ENCODE measurements around the gene IMPG2. TPM values are rescaled to one million over a fixed set of nuclear protein-coding genes. Genes with fewer than 3 reads are reported as not detected.
A peak's percentile ranks its signal among the peaks of the same experiment; 100 is the strongest.
"Not testable (repeated sequence)": the region's sequence is repeated elsewhere in the genome, so short reads cannot be mapped to it uniquely, and the experiment has no call there.

Gene IMPG2
- under 1 TPM; 0.25 to 0.45 TPM for total RNA-seq

- no peaks in the 10 kb centered on the region for H3K9me3 Mint-ChIP-seq
- no peaks in the 10 kb centered on the region for H3K36me3 Mint-ChIP-seq
- no peak for DNase-seq (ENCODE audit: low spot score)
- H3K27ac Mint-ChIP-seq, result no peak within 1 kb of the TSS
- no peaks in the 10 kb centered on the region for H3K27me3 Mint-ChIP-seq
- ATAC-seq, result no peak
- no peak within 1 kb of the TSS for H3K4me3 Mint-ChIP-seq
- H3K4me1 Mint-ChIP-seq (ENCODE audit: low read depth in 2 of 2), result no peaks in the 10 kb centered on the region
These were observed at the start of gene IMPG2 for GRCh38 chr3:101320475-101320874. Gene IMPG2 (minus strand): TSS chr3:101320575. CDS start chr3:101320372, 203 bp downstream.

- Mint-ChIP-seq H3K9me3 (peaks cover 4% of the 10 kb centered on the region), H3K36me3 (peaks cover 14% of the 10 kb centered on the region), H3K27ac (no peak overlapping the region), H3K4me1 (ENCODE audit: low read depth in 2 of 2) (no peaks in the 10 kb centered on the region), H3K4me3 (no peak overlapping the region), H3K27me3 (no peaks in the 10 kb centered on the region)
- no peak for DNase-seq (ENCODE audit: low spot score)
- no peak for ATAC-seq
These were observed 42.0 kb upstream of the IMPG2 start for GRCh38 chr3:101362406-101362805.

DNA sequence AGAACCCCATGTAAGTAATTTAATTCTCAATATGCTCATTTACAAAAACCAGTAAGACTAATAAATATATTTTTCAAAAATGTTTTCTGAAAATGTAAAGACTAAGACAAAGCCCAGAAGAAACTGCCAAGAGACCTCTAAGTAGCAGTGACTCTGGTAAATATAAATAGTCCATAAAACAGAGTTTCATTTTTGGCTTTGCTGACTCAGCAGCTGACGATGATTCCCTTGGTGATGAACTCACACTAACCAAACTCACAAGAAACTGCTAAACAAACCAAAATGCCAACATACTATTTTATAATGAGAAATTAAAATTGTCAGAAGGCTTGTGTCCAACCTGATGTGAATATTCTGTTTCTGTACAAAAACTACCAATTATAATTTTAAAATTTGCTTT is 31.5 kb upstream of the IMPG2 start:
- Mint-ChIP-seq H3K27me3 (no peaks in the 10 kb centered on the region), H3K4me3 (no peak overlapping the region), H3K27ac (no peak overlapping the region), H3K4me1 (ENCODE audit: low read depth in 2 of 2) (peaks cover 0 to 5% of the 10 kb centered on the region in 2 donors), H3K36me3 (no peaks in the 10 kb centered on the region), H3K9me3 (no peaks in the 10 kb centered on the region)
- ATAC-seq (no peak), DNase-seq (ENCODE audit: low spot score) (no peak)

DNA sequence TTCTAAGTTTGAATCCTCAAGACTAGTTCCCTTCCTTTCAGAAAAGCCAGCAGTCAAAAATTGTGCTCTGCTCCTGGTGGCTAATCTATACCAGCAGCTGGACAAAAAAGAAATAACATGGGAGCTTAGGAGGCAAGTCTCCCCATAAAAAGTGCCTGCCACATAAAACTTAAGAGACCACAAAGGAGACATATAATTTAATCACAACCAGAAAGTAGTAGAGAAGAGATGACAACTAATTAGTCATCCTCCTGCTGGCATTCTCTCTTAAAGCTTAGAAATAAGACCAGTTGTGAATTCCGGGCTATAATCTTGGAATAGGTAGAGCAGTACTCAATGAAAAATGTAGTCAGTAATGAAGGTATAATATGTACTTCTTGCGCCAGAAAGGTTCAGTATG is 20.2 kb upstream of the IMPG2 start:
- Mint-ChIP-seq H3K27ac (no peak overlapping the region), H3K4me3 (no peak overlapping the region)

DNA sequence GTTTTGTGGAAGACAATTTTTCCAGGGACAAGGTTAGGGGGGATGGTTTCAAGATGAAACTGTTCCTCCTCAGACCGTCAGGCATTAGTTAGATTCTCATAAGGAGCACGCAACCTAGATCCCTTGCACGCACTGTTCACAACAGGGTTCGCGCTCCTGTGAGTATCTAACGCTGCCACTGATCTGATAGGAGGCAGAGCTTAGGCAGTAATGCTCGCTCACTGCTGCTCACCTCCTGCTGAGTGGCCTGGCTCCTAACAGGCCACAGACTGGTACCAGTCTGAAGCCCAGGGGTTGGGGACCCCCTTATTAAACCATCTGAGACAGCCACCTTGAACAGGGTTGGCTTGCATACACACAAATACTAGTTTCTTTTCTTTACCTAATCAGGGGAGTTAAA is 13.5 kb upstream of the IMPG2 start:
- H3K4me1 Mint-ChIP-seq (ENCODE audit: low read depth in 2 of 2), result no peaks in the 10 kb centered on the region
- no peak for DNase-seq (ENCODE audit: low spot score)
- no peaks in the 10 kb centered on the region for H3K27me3 Mint-ChIP-seq
- H3K9me3 Mint-ChIP-seq, result no peaks in the 10 kb centered on the region
- no peak for ATAC-seq
- H3K27ac Mint-ChIP-seq, result peak overlapping the region in 1 of 2 donors; percentile 59
- no peak overlapping the region for H3K4me3 Mint-ChIP-seq
- H3K36me3 Mint-ChIP-seq, result peaks cover 10% of the 10 kb centered on the region

More for the DNA sequence above, 20.2 kb upstream of the IMPG2 start:
- no peaks in the 10 kb centered on the region for H3K27me3 Mint-ChIP-seq
- DNase-seq (ENCODE audit: low spot score) (no peak), ATAC-seq (no peak)
- H3K9me3 Mint-ChIP-seq, result no peaks in the 10 kb centered on the region
- H3K4me1 Mint-ChIP-seq (ENCODE audit: low read depth in 2 of 2), result no peaks in the 10 kb centered on the region
- peaks cover 16% of the 10 kb centered on the region for H3K36me3 Mint-ChIP-seq

GRCh38 chr3:101329016-101329673 is 8.8 kb upstream of the IMPG2 start:
- no peaks in the 10 kb centered on the region for H3K9me3 Mint-ChIP-seq
- H3K36me3 Mint-ChIP-seq, result no peaks in the 10 kb centered on the region
- no peaks in the 10 kb centered on the region for H3K27me3 Mint-ChIP-seq
- DNase-seq (ENCODE audit: low spot score), result no peak
- ATAC-seq, result no peak
- no peak overlapping the region for H3K27ac Mint-ChIP-seq
- H3K4me3 Mint-ChIP-seq, result no peak overlapping the region
- no peaks in the 10 kb centered on the region for H3K4me1 Mint-ChIP-seq (ENCODE audit: low read depth in 2 of 2)

DNA sequence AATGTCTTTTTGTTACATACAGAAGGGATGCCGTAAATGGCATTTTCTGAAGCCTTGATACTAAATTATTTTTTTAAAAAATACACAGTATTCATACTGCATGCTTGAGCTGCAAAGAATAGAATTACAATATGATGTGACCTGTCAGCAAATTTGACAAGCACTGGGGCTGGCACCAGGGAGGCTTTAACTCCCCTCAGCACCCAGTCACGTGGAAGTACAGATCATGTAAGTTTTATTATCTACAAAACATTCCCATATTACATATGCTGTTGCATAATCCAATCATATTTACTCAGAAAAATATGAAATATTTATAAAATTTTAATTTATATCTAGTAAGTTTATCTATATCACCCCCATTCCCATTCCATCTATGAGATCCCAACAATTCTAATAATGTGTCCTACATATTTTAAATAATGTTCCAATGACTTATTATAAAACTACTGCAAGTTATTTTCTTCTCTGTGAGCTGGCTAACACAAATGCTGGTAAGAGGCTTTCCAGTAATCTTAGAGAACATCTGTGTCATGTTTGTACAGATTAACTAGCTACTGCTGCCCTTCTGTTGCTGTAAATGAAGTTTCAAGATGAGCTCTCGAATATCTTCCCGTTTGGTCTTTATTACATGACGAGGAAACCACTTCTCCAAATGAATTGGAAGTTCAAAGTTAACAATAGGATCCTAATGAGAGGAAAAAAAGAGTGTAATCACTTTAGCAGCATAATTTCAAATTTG is 5.2 kb upstream of the IMPG2 start:
- DNase-seq (ENCODE audit: low spot score) (no peak), ATAC-seq (no peak)
- Mint-ChIP-seq H3K27me3 (no peaks in the 10 kb centered on the region), H3K9me3 (no peaks in the 10 kb centered on the region), H3K36me3 (no peaks in the 10 kb centered on the region), H3K4me3 (no peak overlapping the region), H3K4me1 (ENCODE audit: low read depth in 2 of 2) (no peaks in the 10 kb centered on the region), H3K27ac (no peak overlapping the region)

DNA sequence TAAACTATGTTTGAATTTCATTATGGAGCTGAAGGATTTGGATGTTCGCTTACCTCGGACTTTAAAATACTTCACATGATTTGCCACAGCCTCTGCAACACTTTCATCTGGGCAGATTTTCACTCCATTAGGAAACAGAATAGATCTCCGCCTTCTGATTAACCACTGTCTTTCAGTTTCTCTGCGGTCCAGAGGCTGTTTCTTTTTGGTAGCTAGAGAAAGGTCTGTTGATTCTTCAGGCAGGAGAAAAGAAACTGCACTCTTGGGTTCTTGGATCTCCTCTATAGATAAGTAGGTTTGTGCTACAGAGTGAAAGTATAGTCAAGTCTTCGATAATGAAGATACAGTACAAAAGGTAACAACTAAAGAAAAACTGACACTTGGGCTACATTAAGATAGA is 844 bp downstream of the IMPG2 start:
- H3K27ac Mint-ChIP-seq, result no peak overlapping the region
- ATAC-seq (no peak), DNase-seq (ENCODE audit: low spot score) (no peak)
- H3K9me3 Mint-ChIP-seq, result no peaks in the 10 kb centered on the region
- H3K4me1 Mint-ChIP-seq (ENCODE audit: low read depth in 2 of 2), result no peaks in the 10 kb centered on the region
- no peak overlapping the region for H3K4me3 Mint-ChIP-seq
- H3K36me3 Mint-ChIP-seq, result no peaks in the 10 kb centered on the region
- H3K27me3 Mint-ChIP-seq, result no peaks in the 10 kb centered on the region

DNA sequence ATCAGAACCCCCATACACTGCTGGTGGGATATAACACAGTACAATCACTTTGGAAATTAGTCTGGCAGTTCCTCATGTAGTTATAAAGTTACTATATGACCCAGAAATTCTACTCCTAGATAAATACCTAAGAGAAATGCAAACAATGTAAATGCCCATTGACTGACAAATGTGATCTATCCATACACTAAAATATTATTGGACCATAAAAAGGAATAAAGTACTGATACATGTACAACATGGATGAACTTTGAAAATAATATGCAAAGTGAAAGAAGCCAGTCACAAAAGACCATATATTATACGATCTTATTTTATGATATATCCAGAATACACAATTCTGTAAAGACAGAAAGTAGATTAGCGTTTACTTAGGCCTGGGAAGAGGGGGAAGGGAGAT is 7.8 kb downstream of the IMPG2 start:
- Mint-ChIP-seq H3K4me3 (no peak overlapping the region), H3K27ac (no peak overlapping the region), H3K36me3 (peaks cover 13% of the 10 kb centered on the region), H3K4me1 (ENCODE audit: low read depth in 2 of 2) (no peaks in the 10 kb centered on the region), H3K27me3 (no peaks in the 10 kb centered on the region), H3K9me3 (peaks cover 8% of the 10 kb centered on the region)
- ATAC-seq (no peak), DNase-seq (ENCODE audit: low spot score) (no peak)

DNA sequence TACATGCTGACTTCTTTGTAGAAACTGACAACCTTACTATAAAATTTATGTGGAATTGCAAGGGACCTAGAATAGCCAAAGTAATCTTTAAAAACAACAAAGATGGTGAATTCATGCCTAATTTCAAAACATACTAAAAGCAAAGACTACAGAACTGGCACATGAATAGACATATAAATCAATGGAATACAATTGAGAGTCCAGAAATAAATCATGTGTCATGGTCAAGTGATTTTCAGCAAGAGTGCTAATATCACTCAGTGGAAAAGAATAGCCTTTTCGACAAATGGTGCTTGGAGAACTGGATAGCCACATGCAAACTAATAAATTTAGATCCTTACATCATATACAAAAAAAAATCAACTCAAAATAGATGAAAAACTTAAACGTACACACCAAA is 8.7 kb downstream of the IMPG2 start:
- H3K27me3 Mint-ChIP-seq, result no peaks in the 10 kb centered on the region
- H3K4me1 Mint-ChIP-seq (ENCODE audit: low read depth in 2 of 2), result no peaks in the 10 kb centered on the region

DNA sequence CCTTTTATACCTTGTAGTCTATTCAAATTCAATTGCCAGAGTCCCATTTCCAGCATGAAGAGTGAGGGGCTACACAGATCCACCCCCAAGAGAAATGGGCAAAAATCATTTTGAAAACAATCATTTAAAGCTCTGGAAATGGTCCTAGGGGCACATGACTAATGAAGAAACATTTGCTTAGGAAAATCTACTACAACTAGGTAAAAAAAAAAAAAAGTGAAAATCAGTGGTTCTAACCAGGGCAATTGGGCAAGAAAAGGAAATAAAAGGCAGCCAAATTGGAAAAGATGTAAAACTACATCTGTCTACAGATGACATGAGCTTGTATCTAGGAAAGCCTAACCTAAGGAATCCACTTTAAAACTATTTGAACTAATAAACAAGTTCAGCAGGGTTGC is 9.4 kb downstream of the IMPG2 start:
- Mint-ChIP-seq H3K9me3 (peaks cover 12% of the 10 kb centered on the region), H3K4me1 (ENCODE audit: low read depth in 2 of 2) (no peaks in the 10 kb centered on the region), H3K27ac (no peak overlapping the region), H3K27me3 (no peaks in the 10 kb centered on the region), H3K4me3 (no peak overlapping the region), H3K36me3 (peaks cover 17% of the 10 kb centered on the region)
- ATAC-seq (no peak), DNase-seq (ENCODE audit: low spot score) (no peak)

More for the DNA sequence above, 8.7 kb downstream of the IMPG2 start:
- peaks cover 17% of the 10 kb centered on the region for H3K36me3 Mint-ChIP-seq
- DNase-seq (ENCODE audit: low spot score), result no peak
- no peak for ATAC-seq
- H3K9me3 Mint-ChIP-seq, result peaks cover 12% of the 10 kb centered on the region
- H3K4me3 Mint-ChIP-seq, result no peak overlapping the region
- no peak overlapping the region for H3K27ac Mint-ChIP-seq

GRCh38 chr3:101308147-101308772 is 12.1 kb downstream of the IMPG2 start:
- ATAC-seq; H3K27ac Mint-ChIP-seq; H3K4me1 Mint-ChIP-seq (ENCODE audit: low read depth in 2 of 2); DNase-seq (ENCODE audit: low spot score); H3K27me3 Mint-ChIP-seq; H3K4me3 Mint-ChIP-seq: not testable (repeated sequence)
- Mint-ChIP-seq H3K36me3 (peaks cover 17% of the 10 kb centered on the region), H3K9me3 (peaks cover 12% of the 10 kb centered on the region)

DNA sequence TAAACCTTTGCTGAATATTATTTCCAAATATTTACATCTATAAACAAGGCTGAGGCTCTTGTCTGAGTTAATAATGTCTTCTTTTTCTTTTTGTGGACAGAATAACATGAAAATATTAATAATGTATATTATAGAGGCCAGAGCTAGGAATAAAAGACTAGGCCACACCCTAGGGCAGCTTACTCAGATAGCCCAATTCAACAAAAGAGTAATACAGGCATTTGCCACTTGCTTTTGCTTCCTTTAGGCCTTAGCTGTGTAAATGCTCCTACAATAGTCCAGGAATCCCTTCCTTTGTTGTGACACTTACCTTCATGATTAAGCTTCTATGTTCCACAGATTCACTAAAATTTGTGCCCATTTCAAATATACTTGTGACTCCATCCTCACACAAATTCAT is 16.5 kb downstream of the IMPG2 start:
- H3K4me1 Mint-ChIP-seq (ENCODE audit: low read depth in 2 of 2), result no peaks in the 10 kb centered on the region
- H3K27ac Mint-ChIP-seq, result no peak overlapping the region
- H3K4me3 Mint-ChIP-seq, result no peak overlapping the region
- ATAC-seq (no peak), DNase-seq (ENCODE audit: low spot score) (no peak)
- H3K9me3 Mint-ChIP-seq, result peaks cover 18% of the 10 kb centered on the region
- peaks cover 26% of the 10 kb centered on the region for H3K36me3 Mint-ChIP-seq
- no peaks in the 10 kb centered on the region for H3K27me3 Mint-ChIP-seq

DNA sequence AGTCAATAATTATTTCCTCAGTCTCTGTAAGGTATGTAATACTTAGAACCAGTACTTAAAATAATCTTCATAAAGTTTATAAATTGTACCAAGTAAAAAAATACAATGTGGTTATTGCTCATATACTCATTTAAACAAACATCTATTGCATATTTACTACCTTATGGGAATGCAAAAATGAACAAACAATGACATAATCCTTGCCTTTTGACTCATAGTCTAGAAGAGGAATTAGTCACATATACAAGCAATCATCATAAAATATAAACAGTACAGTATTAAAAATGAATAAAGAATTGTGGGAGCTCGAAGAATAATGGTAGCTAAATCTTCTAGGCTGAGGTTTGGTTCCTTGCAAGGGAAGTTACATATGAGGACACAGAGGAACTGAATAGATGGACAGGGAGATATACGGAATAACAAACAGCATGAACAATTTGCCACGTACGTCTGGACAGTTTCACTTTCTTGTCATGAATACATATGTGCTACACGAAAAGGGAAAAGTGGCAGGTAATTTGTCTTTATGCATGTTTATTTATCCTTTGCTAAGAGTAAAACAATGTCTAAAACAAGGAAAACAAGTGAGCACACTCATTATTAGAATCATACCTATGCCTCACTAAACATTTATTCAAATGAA is 17.2 kb downstream of the IMPG2 start:
- Mint-ChIP-seq H3K4me1 (ENCODE audit: low read depth in 2 of 2) (no peaks in the 10 kb centered on the region), H3K27ac (no peak overlapping the region), H3K27me3 (no peaks in the 10 kb centered on the region), H3K4me3 (peak overlapping the region; percentile 28), H3K9me3 (peaks cover 18% of the 10 kb centered on the region), H3K36me3 (peaks cover 27% of the 10 kb centered on the region)
- peak in 1 of 2 donors; percentile 43 for ATAC-seq
- no peak for DNase-seq (ENCODE audit: low spot score)

Data from natural killer cell treated with Interleukin-12 subunit alpha and Interleukin-12 subunit beta and Interleukin-15 and Interleukin-18, amount 100 ng/mL, for 72 hours (primary cell).